NCI-H82 (cell line): ENCODE data around the gene LRRC32.

Experiments used
- DNase-seq: peaks from one replicate; lab custom pipeline; 2025; lab: John Stamatoyannopoulos, UW

Gene LRRC32

GRCh38 chr11:76699451-76700091 is 29.0 kb upstream of the LRRC32 start:
- DNase-seq, result peak; percentile 64

GRCh38 chr11:76698321-76699043 is 27.9 kb upstream of the LRRC32 start:
- no peak for DNase-seq

GRCh38 chr11:76696756-76697155 is 26.2 kb upstream of the LRRC32 start:
- no peak for DNase-seq

- DNase-seq, result no peak
Measured at GRCh38 chr11:76695771-76696170, 25.2 kb upstream of the LRRC32 start.

- DNase-seq, result no peak
Measured at GRCh38 chr11:76695133-76695532, 24.6 kb upstream of the LRRC32 start.

GRCh38 chr11:76694664-76695063 is 24.1 kb upstream of the LRRC32 start:
- DNase-seq, result no peak

GRCh38 chr11:76693806-76694205 is 23.3 kb upstream of the LRRC32 start:
- DNase-seq, result no peak

- DNase-seq, result no peak
Measured at GRCh38 chr11:76692956-76693355, 22.4 kb upstream of the LRRC32 start.

GRCh38 chr11:76691655-76692054 is 21.1 kb upstream of the LRRC32 start:
- DNase-seq, result no peak

GRCh38 chr11:76690736-76691135 is 20.2 kb upstream of the LRRC32 start:
- no peak for DNase-seq

GRCh38 chr11:76689313-76690260 is 19.0 kb upstream of the LRRC32 start:
- no peak for DNase-seq

GRCh38 chr11:76688146-76688545 is 17.6 kb upstream of the LRRC32 start:
- DNase-seq, result no peak

- DNase-seq, result no peak
Measured at GRCh38 chr11:76686261-76687079, 15.9 kb upstream of the LRRC32 start.

GRCh38 chr11:76685831-76686230 is 15.3 kb upstream of the LRRC32 start:
- DNase-seq, result no peak

- DNase-seq, result no peak
Measured at GRCh38 chr11:76685237-76685636, 14.7 kb upstream of the LRRC32 start.

- peak; percentile 73 for DNase-seq
Measured at GRCh38 chr11:76684516-76684915, 14.0 kb upstream of the LRRC32 start.

GRCh38 chr11:76683161-76684095 is 12.9 kb upstream of the LRRC32 start:
- no peak for DNase-seq

- no peak for DNase-seq
Measured at GRCh38 chr11:76682684-76683083, 12.1 kb upstream of the LRRC32 start.

GRCh38 chr11:76682106-76682505 is 11.6 kb upstream of the LRRC32 start:
- DNase-seq, result no peak
